GM19455 (cell line): ENCODE data around the gene ACTR1B.
"Not testable (repeated sequence)": the region's sequence is repeated elsewhere in the genome, so short reads cannot be mapped to it uniquely, and the experiment has no call there.

ENCODE experiments used
- ATAC-seq: cut with Tn5 transposase; IDR thresholded peaks from one replicate; pipeline ENCODE4 v1.9.1; 2021; ENCODE audit not compliant: unreplicated experiment

Gene ACTR1B

GRCh38 chr2:97691166-97691565, 27.3 kb upstream of the ACTR1B start:
- no peak for ATAC-seq

- ATAC-seq, result no peak
These were observed 24.4 kb upstream of the ACTR1B start for GRCh38 chr2:97688062-97688827.

GRCh38 chr2:97687235-97687634, 23.4 kb upstream of the ACTR1B start:
- ATAC-seq, result not testable (repeated sequence)

- ATAC-seq, result no peak
These were observed 14.5 kb upstream of the ACTR1B start for GRCh38 chr2:97678298-97678697.

GRCh38 chr2:97677480-97677879, 13.6 kb upstream of the ACTR1B start:
- no peak for ATAC-seq

DNA sequence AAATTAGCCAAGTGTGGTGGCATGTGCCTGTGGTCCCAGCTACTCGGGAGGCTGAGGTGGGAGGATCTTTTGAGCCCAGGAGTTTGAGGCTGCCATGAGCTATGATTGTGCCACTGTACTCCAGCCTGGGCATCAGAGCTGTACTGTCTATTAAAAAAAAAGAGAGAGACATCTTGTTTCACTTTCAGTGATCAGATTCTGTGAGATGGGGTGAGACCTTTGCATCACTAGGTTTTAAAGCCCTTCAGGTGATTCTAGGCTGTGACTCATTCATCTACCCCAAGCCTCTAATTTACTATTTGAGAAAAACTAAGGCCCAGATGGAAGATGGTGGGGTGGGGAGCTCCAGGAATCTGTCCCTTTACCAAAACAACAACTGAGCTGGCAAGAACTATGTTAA, 12.8 kb upstream of the ACTR1B start:
- ATAC-seq, result no peak

DNA sequence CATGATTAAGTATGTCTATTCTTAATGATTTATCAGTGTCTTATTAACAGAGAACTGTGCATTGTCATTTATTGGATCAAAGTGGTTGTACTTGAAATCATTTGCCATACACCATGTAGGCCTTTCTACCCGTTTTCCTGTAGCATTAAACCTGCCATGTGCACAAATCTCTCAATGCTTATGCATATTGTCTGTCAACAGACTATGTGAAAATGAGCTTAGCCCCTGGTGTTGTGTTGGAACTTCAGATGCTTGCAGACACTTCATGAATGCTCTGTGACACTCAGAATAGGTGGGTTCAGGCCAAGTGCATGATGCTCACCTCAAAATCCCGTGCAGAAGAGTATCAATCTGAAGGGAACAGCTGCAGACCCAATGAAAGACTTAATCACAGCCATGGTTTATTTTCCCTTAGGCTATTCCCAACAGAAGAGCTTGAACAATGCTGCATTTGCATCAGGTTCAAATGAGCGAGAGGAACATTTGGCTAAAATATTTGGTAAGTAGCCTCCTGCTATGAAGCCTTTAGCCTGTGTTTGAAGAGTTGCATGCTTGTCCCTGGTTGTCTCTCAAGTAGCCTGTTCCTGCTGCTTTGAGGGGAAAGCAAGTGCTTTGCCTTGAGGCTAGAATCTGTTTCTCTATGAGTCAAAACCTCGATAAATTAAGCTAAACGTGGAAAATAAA, 11.7 kb upstream of the ACTR1B start:
- no peak for ATAC-seq

- ATAC-seq, result no peak
These were observed 10.1 kb upstream of the ACTR1B start for GRCh38 chr2:97673915-97674283.

DNA sequence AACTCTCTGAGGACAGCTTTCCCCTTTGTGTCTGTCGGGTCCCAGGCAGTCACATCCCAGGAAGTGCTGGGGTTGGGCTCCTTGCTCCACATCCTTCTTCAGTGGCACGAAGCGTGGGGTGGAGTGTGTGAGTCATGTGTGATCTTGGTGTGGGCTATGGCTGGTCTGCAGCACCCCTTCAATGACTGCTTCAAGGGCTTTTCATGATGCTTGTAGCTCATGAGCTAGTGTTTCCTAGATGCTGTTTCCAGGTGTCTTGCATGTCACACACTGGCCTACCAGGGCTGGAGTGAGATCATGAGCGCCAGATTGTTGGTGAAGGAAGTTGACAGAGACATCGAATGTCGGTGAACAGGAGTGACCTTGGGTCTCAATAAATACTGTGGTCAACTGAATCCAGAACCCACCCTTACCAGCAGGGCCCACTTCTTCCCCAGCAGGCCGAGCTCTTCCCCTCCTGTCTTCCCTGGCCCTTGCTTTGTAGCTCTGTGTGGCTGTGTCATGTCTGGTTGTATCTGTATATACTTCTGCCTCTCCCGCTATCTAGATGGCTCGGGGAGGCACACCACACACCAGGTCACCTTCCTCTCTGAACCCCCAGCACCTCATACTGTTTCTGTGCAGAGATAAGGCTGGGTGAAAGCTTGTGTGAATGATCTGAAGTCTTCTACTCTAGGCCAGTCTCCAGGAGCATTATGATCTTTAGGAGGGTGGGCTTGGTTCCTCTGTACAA, 9.5 kb upstream of the ACTR1B start:
- ATAC-seq, result no peak

DNA sequence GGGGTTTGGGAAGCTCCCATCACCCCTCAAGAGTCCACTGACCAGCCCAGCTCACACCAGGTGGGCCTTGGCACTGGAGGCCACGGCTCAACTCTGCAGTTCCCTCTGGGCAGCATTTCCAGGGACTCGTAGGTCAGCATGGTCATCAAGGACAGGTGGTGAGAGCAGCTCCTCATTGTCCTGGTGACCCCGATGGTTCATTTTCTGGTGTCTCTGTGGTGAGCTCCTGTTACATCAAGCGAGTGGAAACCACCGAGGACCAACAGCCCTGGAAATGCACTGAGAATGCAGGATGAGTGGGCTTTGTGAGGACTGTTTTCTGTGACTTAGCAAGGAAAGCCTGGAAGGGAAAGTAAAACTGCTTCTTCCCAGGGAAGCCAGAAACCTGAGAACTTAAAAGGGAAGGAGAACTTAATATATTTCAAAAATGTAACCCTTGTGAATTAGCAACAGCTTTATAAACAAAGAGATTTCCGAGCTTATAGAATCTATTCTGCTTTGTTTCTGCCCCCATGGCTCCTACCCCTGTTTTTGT, 8.8 kb upstream of the ACTR1B start:
- ATAC-seq, result not testable (repeated sequence)

GRCh38 chr2:97671526-97671925, 7.7 kb upstream of the ACTR1B start:
- ATAC-seq, result no peak

- no peak for ATAC-seq
These were observed 6.6 kb upstream of the ACTR1B start for GRCh38 chr2:97670471-97670870.

DNA sequence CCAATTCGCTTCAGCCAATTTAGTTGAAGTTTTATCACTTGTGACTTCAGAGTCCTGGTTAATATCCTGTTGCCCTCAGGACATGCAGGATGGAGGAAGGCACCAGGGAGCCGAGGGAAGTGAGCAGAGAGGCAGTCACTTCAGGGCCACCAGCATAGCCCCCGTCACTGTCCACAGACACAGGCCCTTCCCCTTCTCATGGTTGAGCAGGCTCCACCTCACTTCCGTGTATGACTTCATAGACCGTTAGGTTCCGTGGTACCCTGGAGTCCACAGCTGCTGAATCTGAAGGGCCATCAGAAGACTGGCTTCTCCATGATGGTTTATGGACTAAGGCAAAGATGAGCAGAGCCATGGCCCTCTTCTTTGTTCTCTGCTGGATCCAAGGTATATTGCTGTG, 5.6 kb upstream of the ACTR1B start, which contains the start of gene C2orf92:
Gene C2orf92, plus strand, starts transcription at position 266 of the 400 bp plus-strand sequence. Its CDS starts 76 bp downstream, at position 342.
- no peak for ATAC-seq

DNA sequence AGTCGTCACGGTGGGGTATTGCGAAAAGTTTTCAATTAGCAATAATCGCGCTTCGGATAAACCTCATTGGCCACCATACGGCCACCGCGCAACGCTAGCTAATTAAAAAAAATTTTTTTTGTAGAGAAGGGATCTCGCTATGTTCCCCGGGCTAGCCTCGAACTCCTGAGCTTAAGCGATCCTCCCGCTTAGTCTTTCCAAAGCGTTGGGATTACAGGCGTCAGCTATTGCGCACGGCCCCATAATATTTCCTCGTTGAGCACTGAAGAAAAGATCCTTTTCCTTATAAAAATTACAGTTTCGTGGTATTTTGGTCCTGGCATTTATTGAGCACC, 759 bp upstream of the ACTR1B start:
- no peak for ATAC-seq

GRCh38 chr2:97663626-97663961, 250 bp downstream of the ACTR1B start:
- ATAC-seq, result no peak

- ATAC-seq, result peak; percentile 39
These were observed 784 bp downstream of the ACTR1B start for GRCh38 chr2:97662895-97663625.

GRCh38 chr2:97662386-97662894, 1.4 kb downstream of the ACTR1B start:
- no peak for ATAC-seq

- no peak for ATAC-seq
These were observed 1.9 kb downstream of the ACTR1B start for GRCh38 chr2:97661927-97662326.

DNA sequence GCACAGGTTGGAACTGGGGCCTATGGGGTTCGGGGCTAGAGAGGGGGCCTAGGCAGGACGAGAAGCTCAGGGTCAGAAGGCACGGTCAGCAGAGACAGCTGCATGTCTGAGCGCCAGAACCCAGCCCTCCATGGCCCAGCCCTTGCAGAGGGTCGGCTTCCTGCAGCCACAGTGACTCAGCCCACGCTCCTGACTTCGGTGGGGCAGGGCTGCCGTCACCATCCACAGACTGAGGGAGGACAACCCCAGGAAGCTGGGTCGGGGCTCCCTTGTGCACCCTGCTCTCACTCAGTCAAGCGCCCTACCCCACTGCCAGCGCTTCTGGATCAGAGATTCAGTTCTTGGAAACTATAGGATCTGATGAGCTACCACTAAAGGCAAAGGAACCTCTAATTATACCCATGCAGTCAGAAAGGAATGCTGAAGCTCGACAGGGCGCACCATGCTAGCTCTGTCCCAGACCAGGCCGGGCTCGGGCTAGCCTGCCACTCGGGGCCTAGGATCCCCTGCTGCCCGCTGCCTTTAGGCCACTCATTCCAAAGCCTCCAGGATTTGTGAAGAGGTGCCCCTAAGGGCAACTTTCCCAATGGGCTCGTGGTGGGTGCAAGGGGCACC, 3.0 kb downstream of the ACTR1B start:
- no peak for ATAC-seq

DNA sequence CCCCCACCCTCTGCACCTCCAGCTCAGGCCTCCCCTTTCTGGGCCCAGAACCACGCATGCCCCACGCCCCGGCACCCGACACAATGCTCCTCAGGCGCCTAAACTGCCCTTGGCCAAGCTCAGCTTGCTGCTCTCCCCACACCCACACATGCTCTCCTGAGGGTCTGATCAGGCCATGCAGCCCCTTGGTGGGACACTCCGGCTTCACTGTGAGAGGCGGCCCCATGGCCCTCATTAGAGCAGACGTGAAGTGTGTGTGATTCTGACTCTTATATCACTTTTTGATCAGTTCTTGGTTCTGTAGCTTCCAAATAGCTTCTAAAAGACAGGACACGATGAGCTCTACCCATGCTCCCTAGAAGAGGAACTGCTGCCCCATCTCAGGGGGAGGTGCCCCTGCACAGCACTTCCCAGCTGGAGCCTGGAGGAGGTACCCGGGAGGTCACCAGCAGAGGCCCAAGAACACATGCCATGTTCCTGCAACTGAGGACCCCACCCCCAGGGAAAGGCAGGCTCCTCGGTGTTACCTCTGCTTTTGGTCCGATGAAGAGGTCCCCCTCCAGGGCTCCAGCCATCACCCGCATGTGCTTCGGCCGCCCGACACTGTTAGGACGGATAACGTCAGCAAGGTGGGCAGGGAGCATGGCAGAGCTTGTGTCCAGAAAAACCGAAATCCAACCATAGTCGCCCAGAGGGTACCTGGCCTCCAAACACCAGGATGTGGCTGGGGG, 3.6 kb downstream of the ACTR1B start:
- no peak for ATAC-seq
